ENCODE measurements around the gene TGFBR1.

Gene TGFBR1

GRCh38 chr9:99172124-99173091, 67.5 kb downstream of the TGFBR1 start:
- DNase-seq: no peak

- no peak for DNase-seq
These were observed 68.9 kb downstream of the TGFBR1 start for GRCh38 chr9:99173570-99174504.

GRCh38 chr9:99176527-99177013, 71.7 kb downstream of the TGFBR1 start:
- no peak for DNase-seq

GRCh38 chr9:99177576-99178366, 72.9 kb downstream of the TGFBR1 start:
- no peak for DNase-seq

- DNase-seq: no peak
These were observed 74.3 kb downstream of the TGFBR1 start for GRCh38 chr9:99178912-99179872.

- no peak for DNase-seq
These were observed 75.3 kb downstream of the TGFBR1 start for GRCh38 chr9:99180199-99180598.

- DNase-seq: no peak
These were observed 75.7 kb downstream of the TGFBR1 start for GRCh38 chr9:99180662-99181061.

GRCh38 chr9:99181206-99181605, 76.3 kb downstream of the TGFBR1 start:
- no peak for DNase-seq

- no peak for DNase-seq
These were observed 76.7 kb downstream of the TGFBR1 start for GRCh38 chr9:99181621-99182020.

- DNase-seq: no peak
These were observed 77.4 kb downstream of the TGFBR1 start for GRCh38 chr9:99182356-99182755.

GRCh38 chr9:99183616-99184015, 78.7 kb downstream of the TGFBR1 start:
- no peak for DNase-seq

- no peak for DNase-seq
These were observed 79.2 kb downstream of the TGFBR1 start for GRCh38 chr9:99184110-99184474.

GRCh38 chr9:99184475-99185347, 79.8 kb downstream of the TGFBR1 start:
- DNase-seq: peak; percentile 78

GRCh38 chr9:99185348-99185632, 80.4 kb downstream of the TGFBR1 start:
- DNase-seq: no peak

- DNase-seq: no peak
These were observed 81.0 kb downstream of the TGFBR1 start for GRCh38 chr9:99185934-99186333.

GRCh38 chr9:99187311-99187710, 82.4 kb downstream of the TGFBR1 start:
- DNase-seq: no peak

GRCh38 chr9:99189186-99189585, 84.3 kb downstream of the TGFBR1 start:
- no peak for DNase-seq

GRCh38 chr9:99189887-99190596, 85.1 kb downstream of the TGFBR1 start:
- DNase-seq: no peak

GRCh38 chr9:99190597-99191283, 85.8 kb downstream of the TGFBR1 start:
- no peak for DNase-seq
